ENCODE results near the gene ZNF692.
"Not testable (repeated sequence)": the region's sequence is repeated elsewhere in the genome, so short reads cannot be mapped to it uniquely, and the experiment has no call there.

Gene ZNF692, protein sequence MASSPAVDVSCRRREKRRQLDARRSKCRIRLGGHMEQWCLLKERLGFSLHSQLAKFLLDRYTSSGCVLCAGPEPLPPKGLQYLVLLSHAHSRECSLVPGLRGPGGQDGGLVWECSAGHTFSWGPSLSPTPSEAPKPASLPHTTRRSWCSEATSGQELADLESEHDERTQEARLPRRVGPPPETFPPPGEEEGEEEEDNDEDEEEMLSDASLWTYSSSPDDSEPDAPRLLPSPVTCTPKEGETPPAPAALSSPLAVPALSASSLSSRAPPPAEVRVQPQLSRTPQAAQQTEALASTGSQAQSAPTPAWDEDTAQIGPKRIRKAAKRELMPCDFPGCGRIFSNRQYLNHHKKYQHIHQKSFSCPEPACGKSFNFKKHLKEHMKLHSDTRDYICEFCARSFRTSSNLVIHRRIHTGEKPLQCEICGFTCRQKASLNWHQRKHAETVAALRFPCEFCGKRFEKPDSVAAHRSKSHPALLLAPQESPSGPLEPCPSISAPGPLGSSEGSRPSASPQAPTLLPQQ

DNA sequence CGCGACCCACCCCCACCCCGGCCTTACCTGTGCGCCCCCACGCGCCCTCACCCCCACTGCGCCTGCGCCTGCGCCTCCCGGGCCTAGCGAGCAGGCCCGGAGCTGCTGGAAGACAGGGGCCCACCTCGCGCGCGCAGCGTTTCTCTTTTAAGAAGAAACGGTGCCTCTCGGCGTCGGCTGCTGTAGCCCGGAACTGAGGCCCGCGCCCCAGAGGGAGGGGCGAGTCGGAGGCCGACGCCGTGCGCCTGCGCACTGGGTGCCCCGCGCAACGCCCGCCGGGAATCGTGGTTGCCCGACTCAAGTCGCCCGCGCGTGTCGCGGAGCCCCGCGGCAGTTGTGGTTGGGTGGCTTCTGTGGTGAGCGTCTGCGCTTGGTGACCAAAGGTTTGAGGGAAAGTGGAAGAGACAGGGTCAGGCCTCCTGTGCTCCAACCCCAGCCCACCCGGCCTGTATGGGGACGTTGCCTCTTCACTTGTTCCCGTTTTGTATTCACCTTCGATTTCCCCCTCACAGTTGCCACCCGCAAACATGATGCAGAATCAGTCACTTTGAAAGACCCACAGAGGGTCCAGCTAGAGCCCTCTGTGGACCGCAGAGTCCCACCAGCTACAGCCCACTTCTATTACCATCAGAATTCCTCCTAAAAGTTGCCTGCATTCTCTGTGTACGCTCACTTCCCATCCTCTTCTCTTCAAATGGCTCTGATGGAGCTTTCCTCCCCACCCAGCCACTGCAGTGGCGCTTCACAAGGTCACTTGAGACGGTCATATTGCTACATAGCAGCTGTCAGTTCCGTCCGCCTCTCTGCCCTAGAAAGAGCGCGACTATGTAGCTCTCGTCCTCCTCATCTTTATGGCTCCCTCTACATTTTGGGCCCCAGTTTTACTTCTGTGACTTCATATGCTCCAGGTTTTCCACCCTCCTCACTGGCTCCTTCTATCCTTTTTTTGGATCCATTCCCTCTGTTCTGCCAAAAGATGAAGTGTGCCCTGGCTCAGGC is at the start of gene ZNF692:
Gene ZNF692 (minus strand): TSS at position 195 of the 999 bp plus-strand sequence. CDS start 776 bp downstream, outside the sequence.
- DNase-seq (ENCODE audit: low read depth), result peak; percentile 96

DNA sequence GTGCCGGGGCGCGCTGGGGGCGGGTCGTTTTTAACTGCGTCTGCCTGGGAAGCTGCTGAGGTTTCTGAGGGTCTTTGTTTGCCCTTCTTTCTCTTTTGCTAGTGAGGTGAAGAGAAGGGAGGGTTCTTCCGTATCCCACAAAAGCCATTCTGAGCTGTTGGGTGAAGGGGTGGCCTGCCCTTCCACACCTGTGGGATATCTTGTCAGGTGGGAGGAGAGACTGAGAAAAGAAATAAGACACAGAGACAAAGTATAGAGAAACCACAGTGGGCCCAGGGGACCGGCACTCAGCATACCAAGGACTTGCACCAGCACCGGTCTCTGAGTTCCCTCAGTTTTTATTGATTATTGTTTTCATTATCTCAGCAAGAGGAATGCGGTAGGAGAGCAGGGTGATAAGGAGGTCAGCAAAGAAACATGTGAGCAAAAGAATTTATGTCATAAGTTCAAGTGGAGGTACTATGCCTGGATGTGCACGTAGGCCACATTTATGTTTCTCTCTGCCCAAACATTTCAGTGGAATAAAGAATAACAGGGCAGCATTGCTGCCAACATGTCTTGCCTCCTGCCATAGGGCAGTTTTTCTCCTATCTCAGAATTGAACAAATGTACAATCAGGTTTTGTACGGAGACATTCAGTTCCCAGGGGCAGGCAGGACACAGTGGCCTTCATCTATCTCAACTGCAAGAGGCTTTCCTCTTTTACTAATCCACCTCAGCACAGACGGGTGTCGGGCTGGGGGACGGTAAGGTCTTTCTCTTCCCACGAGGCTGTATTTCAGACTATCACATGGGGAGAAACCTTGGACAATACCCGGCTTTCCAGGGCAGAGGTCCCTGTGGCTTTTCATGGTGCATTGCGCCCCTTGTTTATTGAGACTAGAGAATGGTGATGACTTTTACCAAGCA is 48.1 kb upstream of the ZNF692 start:
- no peak for DNase-seq (ENCODE audit: low read depth)

GRCh38 chr1:248906009-248906752 is 47.3 kb upstream of the ZNF692 start, which contains the start of gene PGBD2:
Gene PGBD2, plus strand, starts transcription at chr1:248906235. Its CDS starts 7,628 bp downstream, at chr1:248913863.
- peak; percentile 90 for DNase-seq (ENCODE audit: low read depth)

DNA sequence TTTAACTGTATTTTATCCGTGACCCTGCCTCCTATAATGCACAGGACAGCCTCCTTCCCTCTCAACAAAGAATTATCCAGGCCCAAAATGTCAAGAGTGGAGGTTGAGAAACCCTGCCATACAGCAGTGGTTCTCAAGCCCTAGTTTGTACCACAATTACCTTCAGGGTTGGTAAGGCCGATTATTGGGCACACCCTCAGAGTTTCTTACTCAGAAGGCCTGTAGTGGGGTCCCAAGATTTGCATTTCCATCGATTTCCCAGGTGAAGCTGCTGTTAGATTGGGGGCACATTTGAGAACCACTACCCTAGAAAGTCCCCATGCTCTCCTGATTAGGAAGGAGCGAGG is 46.8 kb upstream of the ZNF692 start:
- no peak for DNase-seq (ENCODE audit: low read depth)

- no peak for DNase-seq (ENCODE audit: low read depth)
Observed at GRCh38 chr1:248904437-248905216, 45.7 kb upstream of the ZNF692 start.

- no peak for DNase-seq (ENCODE audit: low read depth)
Observed at GRCh38 chr1:248901578-248901977, 42.7 kb upstream of the ZNF692 start.

DNA sequence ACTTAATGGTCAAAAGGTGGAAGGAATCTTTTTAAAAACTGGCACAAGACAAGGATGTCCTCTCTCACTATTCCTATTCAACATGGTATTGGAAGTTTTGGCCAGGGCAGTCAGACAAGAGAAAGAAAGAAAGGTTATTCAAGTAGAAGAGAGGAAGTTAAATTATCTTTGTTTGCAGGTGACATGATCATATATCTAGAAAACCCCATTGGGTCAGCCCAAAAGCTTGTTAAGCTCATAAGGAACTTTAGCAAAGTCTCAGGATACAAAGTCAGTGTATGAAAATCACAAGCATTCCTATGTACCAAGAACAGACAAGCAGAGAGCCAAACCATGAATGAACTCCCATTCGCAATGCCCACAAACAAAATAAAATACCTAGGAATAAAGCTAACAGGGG is 41.8 kb upstream of the ZNF692 start:
- DNase-seq (ENCODE audit: low read depth), result no peak

DNA sequence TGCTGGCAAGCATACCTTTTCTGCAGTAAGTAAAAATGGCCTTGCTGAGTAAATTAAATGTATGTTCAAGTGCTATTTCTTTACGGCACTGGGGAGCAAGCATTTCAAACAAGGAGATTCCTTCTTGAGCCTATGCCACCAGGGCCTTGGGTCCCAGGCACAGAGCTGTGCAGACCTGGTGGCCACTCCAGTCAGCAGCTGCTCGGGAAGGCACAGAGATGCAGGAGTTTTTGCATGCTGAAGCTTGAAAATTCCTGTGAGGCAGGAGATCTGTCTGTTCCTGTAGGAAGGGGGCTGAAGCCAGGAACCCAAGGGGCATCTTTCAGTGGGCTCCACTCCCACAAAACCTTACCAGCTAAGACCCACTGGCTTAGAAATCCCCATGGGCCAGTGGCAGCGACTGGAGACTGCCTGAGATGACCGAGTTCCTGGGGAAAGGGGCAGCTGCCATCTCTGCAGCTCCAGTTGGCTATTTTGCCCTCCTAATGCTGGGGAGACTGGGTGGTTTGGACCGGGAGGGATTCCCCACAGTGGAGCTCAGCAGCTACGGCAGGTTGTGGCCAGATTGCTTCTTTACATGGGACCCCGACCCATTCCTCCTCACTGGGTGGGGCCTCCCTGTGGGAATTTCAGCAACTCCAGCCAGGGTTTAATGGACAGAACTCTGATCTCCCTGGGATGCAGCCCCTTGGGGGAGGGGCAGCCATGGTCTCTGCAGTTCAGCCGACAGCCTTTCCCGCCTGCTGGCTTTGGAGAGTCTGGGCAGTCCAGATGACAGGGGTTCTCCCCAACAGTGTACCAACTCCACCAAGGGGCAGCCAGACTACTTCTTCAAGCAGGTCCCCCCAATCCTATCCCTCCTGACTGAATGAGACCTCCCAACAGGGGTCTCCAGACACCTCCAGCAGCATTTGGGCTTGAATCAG is 38.8 kb upstream of the ZNF692 start:
- no peak for DNase-seq (ENCODE audit: low read depth)

DNA sequence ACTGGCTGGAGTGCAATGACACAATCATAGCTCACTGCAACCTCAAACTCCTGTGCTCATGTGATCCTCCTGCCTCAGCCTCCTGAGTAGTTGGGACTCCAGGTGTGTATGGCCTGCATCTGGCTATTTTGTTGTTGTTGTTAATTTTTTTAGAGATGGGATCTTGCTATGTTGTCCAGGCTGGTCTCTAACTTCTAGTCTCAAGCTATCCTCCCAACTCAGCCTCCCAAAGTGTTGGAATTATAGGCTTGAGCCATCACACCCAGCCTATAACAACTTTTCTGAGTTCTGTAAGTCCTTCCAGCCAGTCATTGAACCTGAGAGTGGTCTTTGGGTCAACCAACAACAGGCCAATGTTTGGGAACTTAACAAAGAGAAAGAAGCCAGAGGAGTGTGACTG is 36.0 kb upstream of the ZNF692 start:
- no peak for DNase-seq (ENCODE audit: low read depth)

GRCh38 chr1:248892590-248892989 is 33.7 kb upstream of the ZNF692 start:
- DNase-seq (ENCODE audit: low read depth), result no peak

GRCh38 chr1:248891758-248892157 is 32.9 kb upstream of the ZNF692 start:
- no peak for DNase-seq (ENCODE audit: low read depth)

GRCh38 chr1:248890549-248891498 is 31.9 kb upstream of the ZNF692 start:
- DNase-seq (ENCODE audit: low read depth), result no peak

DNA sequence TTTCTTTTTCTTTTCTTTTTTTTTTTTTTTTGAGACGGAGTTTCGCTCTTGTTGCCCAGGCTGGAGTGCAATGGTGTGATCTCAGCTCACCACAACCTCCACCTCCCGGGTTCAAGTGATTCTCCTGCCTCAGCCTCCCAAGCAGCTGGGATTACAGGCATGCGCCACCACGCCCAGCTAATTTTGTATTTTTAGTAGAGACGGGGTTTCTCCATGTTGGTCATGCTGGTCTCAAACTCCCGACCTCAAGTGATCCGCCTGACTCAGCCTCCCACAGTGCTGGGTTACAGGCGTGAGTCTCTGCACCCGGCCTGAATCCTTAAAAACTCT is 31.0 kb upstream of the ZNF692 start:
- not testable (repeated sequence) for DNase-seq (ENCODE audit: low read depth)

DNA sequence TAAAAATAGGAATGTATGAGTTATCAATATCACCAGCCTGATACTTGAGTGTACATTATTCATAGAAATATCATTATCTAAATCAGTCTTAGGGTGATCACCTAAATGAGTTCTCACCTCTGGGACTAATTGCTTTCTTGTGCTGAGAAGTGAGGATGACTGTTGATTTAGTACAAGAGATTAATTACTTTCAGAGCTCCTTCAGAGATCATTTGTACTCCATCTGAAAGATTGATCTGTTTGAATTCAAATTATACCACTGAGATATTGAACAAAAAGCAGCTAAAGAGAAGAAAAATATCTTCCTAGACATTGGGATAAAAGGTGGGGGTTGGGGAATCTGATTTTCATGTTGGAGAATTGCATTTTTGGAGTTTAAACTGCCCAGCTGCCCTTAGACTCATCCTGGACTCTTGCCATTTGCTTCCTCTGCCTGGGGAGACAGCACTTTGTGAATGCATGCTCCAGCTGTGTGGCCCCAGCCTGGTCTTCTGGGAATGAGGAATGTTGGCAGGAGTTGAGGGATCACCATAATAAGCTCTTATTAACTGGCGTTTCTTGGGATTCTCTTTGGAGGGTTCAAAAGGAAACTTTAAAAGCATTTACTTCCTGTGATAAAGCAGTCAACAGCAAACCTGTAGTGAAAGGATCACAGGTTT is 27.5 kb upstream of the ZNF692 start:
- no peak for DNase-seq (ENCODE audit: low read depth)

GRCh38 chr1:248885646-248886045 is 26.8 kb upstream of the ZNF692 start:
- no peak for DNase-seq (ENCODE audit: low read depth)

DNA sequence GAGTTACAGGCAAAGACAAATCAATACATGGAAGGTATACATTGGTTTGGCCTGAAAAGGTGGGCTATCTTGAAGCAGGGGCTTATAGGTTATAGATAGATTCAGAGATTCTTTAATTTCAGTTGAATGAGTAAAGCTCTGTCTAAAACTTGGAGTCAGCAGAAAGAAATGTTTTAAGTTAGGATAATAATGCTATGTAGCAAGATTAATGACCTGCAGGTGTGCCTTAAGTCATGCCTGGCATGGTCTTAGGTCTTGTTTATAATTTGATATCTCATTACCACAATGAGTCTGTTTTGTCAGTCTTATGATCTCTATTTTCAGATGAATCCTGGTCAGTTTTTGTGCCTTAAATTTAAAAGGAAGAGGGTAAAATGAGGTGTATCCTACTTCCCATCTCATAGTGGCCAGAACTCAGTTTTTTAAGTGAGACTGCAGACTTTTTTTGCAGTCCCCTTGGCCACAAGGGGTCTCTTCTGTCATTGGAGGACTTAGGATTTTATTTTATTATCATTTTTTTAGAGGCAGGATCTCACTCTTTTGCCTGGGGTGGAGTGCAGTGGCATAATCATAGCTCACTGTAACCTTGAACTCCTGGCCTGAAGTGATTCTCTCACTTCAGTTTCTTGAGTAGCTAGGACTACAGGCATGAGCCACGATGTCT is 25.9 kb upstream of the ZNF692 start:
- no peak for DNase-seq (ENCODE audit: low read depth)

DNA sequence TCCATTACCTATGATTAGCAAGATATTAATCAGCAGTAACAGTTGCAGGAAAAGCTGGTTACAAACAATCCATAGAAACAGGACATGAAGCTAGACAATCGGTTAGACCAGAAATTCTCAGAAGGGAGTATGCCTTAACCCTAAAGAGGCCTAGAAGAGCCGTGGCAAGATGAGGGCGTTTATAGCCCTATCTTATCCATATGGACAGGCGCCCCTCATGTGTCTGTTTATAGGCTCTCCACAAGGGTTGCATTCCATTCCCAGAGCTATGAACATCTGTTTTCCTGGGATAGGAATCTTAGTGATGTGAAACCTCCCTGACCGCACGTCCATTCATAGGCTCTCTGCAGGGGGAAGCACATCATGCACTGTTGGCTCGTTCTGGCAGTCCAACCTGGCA is 23.5 kb upstream of the ZNF692 start:
- DNase-seq (ENCODE audit: low read depth), result not testable (repeated sequence)

Data from activated T-cell treated with anti-CD3 and anti-CD28 coated beads for 24 hours (primary cell).